ENCODE data around the gene PCSK2.

Gene PCSK2

GRCh38 chr20:17500826-17501225, 274.0 kb downstream of the PCSK2 start:
- in situ Hi-C loops (cut with HindIII; ENCODE audit: low sequenced_read_pairs), result no loop called here

- in situ Hi-C loops (cut with HindIII; ENCODE audit: low sequenced_read_pairs), result no loop called here
These were observed 274.9 kb downstream of the PCSK2 start for GRCh38 chr20:17501701-17502100.

GRCh38 chr20:17502105-17502504, 275.3 kb downstream of the PCSK2 start:
- in situ Hi-C loops (cut with HindIII; ENCODE audit: low sequenced_read_pairs), result no loop called here

DNA sequence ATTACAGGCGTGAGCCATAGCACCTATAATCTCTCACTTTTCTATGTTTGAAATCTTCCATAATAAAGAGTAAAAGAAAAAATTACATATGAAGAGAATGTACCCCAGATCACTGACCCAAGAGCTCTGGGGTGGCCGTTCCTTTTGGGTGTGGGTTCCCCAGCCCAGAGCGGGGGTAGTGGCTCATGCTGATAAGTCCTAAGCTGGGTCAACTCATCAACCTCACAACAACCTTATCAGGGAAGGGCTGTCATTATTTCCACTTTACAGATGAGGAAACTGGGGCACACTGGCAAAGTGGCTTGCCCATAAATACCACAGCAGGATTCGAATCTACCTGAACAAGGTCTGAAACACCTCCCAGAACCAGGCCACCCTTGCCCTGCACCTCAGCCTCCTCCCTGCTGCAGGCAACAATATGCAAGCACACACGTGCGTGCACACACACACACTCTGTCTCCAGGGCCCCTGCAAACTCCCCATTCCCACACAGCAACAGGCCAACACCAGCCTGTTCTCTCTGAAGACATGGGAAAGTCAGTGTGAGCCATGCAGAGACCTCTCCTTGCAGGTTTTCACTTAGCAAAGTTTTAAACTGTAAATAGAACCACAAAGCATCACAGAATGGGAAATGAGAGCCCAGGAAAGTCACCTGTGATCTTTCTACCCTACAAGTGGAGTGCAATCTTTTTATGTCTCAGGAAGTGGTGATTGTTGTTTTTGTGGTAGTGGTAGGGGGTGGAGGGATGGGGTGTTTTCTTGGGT, 276.6 kb downstream of the PCSK2 start:
- in situ Hi-C loops (cut with HindIII; ENCODE audit: low sequenced_read_pairs), result no loop called here

DNA sequence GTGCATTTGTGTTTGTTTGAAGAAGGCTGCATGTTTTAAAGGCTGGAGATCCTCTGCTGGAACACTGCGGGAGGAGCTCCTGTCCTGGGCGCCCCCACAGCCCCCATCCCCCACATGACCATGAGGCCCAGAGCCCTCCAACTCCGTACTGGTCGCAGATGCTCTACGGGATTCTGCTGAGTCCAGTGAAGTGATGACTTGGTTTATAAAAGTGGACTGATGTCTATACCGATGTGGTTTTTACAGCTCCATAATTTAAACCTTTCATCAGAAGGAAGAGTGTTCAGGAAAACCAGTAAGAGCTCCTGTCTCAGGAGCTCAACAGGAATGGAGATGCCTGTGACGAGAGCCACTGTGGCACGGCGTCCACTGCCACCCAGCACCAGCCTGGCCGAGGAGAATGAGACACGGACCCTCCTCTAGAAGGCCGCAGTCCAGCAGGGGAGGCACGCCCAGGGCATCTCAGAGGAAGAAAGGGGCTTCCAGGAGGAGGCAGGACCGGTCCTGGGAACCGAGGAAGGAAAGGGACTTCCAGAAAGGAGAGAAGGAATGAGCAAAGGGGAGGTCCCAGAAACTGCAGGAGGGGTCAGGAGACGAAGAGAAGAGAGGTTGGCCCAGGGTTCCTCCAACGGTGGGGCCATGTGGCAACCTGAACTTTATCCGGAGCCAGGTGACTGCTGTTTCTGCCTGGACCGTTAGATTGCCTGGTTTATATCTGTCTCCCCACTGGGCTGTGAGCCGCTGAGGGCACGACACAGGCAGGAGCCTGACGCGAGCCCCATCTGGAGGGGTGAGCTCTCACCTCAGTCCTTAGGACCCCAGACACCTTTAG, 277.4 kb downstream of the PCSK2 start:
- in situ Hi-C loops (cut with HindIII; ENCODE audit: low sequenced_read_pairs), result no loop called here

DNA sequence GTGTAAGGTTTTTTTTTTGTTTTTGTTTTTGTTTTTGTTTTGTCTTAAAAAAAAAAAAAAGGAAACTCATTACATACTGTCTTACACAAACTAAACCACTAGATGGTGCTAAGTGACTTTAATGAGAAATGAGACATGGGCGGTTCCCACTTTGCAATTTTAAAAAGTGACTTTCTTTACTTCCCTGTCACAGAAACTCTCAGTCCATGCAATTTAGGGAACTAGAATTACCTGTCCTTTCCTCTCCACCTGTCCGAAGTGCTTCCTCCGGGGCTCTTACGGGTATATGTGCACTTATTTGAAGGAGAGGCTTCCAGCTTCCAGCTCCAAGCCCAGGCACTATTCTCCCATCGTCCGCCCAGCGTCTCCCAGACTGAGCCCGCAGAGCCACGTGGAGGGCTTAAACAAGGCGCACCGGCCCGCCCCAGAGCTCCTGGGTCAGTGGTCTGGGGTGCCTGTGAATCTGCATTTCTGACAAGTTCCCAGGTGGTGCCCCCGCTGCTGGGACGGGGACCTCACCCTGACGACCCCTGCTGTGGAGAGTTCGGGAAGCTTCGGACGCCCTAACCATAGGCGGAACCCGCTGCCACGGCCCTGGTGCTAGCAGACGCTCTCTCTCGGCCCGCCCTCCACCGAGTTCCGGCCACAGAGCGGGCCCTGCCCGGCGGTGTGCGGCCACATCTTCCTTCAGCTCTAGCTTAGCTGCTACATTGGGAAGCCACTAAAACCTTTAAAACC, 278.2 kb downstream of the PCSK2 start:
- in situ Hi-C loops (cut with HindIII; ENCODE audit: low sequenced_read_pairs), result no loop called here

DNA sequence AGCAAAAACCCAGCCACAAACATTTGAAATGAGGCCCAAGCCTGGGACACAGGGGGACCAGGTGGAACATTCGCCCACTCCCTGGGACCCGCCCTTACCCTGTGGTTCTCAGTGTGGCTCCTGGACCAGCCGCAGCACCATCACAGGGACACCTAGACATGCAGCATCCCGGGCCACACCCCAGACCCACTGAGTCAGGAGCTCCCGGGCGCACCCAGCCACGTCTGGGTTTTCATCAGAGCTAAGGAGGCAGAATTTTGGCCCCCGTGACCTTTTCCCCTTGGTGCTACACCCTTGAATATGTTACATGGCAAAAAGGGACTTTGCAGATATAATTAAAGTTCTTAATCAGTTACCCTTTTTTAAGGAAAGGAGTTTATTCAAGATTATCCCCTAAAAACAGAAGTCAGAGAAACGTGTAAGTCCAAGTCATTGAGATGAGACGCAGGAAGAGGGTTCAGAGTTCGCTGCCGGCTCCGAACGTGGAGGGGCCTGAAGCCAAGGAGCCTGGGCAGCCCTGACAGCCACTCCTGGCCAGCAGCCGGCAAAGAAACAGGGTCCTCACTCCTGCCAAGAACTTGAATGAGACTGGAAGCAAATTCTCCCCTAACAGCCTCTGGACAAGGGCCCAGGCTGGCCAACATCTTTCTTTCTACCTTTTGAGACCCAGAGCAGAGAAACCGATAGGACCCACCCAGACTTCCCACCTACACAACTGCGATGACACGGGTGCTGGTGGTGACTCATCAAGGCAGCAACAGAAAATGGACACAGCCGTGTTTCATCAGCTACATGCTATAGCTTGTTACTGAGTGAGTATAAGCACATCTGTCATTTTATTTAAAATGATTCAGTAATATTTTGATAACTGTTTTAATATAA, 279.0 kb downstream of the PCSK2 start:
- in situ Hi-C loops (cut with HindIII; ENCODE audit: low sequenced_read_pairs), result no loop called here

GRCh38 chr20:17507032-17507431, 280.2 kb downstream of the PCSK2 start:
- in situ Hi-C loops (cut with HindIII; ENCODE audit: low sequenced_read_pairs), result no loop called here

DNA sequence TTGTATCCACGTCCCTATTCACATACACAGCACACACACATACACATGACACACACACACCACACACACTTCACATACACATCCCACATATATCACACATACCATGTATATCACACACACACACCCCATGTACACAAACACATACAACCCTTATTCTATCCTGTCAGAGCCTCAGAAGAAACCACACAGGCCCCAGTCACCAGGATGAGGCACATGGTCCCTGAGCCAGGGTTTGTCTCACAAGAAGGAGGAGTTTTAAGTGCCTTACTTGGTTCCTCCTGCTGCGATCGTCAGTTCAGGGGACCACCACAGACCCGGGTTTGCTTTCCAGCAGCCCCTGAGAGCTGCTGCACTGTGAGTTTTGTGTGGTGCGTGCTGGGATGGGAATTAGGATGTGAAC, 280.7 kb downstream of the PCSK2 start:
- in situ Hi-C loops (cut with HindIII; ENCODE audit: low sequenced_read_pairs), result no loop called here

DNA sequence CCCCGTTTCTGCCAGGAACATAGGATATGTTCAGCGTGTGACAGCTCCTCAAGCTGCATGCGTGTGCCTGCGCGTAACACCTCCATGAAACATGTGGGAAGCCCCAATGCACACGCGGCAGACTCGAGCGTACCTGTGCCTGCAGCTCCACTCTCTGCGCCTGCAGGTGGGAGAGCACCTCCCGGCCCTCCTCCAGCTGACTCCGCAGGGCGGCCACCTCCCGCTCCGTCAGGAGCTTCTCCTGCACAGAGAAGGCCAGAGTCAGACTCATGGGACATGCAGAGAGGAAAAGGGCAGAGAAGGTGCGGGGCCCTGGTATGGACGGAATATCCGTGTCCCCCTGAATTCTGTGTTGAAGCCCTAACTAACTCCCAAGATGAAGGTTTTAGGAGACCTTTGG, 281.9 kb downstream of the PCSK2 start:
- in situ Hi-C loops (cut with HindIII; ENCODE audit: low sequenced_read_pairs), result no loop called here

GRCh38 chr20:17510548-17510947, 283.7 kb downstream of the PCSK2 start:
- in situ Hi-C loops (cut with HindIII; ENCODE audit: low sequenced_read_pairs), result no loop called here

GRCh38 chr20:17511401-17511800, 284.6 kb downstream of the PCSK2 start:
- in situ Hi-C loops (cut with HindIII; ENCODE audit: low sequenced_read_pairs), result no loop called here

- in situ Hi-C loops (cut with HindIII; ENCODE audit: low sequenced_read_pairs), result no loop called here
These were observed 287.1 kb downstream of the PCSK2 start for GRCh38 chr20:17513939-17514338.

DNA sequence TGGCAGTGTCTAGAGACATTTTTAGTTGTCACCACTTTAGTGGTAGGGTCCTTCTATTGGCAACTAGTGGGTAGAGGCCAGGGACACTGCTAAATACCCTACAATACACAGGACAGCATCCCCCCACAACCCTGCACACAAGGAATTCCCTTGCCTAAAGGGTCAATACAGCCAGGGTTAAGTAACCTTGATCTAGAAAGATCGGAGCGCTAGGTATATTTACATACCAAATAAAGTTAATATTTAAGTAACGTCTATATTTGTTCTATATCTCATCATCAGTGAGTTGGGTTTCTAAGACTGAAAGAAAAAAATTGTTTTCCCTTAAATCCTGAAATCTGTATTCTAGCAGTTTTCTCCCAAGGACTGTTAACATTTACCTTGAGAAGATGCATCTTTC, 288.2 kb downstream of the PCSK2 start:
- in situ Hi-C loops (cut with HindIII; ENCODE audit: low sequenced_read_pairs), result no loop called here

DNA sequence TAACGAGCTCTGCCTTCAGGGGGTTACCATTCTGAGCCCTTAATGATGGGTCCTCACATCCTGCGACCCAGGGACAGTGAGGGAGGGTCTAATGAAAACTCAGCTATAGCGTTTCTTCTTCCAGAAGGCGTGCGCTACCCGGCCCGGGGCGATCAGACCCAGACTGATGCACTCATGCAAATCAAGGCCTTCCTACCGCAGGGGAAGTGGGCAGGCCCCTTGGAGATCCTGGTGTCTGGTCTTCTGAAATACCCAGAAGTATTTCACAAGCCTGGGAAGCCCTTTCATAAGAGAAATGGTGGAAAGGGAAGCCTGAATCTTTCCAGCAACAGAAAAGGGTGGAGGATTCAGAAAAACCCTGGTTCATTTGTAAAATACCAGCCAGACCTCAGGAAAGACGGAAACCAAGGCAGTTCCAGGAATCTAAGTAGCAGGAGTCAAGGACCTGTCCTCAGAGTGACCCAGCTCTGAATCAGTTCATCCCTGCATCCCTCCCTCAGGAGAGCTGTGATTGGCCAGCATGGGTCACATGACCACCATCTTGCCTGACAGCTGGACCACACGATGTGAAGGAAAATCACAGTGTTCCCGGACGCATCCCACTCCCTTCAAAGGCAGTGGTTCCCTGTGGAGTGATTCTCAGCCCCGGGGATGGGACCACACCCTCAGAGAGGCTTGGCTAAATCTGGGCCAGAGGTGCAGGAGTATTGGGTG, 291.7 kb downstream of the PCSK2 start:
- in situ Hi-C loops (cut with HindIII; ENCODE audit: low sequenced_read_pairs), result no loop called here

GRCh38 chr20:17519606-17520285, 292.9 kb downstream of the PCSK2 start:
- in situ Hi-C loops (cut with HindIII; ENCODE audit: low sequenced_read_pairs), result no loop called here

- in situ Hi-C loops (cut with HindIII; ENCODE audit: low sequenced_read_pairs), result no loop called here
These were observed 293.7 kb downstream of the PCSK2 start for GRCh38 chr20:17520583-17520982.

- in situ Hi-C loops (cut with HindIII; ENCODE audit: low sequenced_read_pairs), result no loop called here
These were observed 295.7 kb downstream of the PCSK2 start for GRCh38 chr20:17522528-17522927.

- in situ Hi-C loops (cut with HindIII; ENCODE audit: low sequenced_read_pairs), result no loop called here
These were observed 296.5 kb downstream of the PCSK2 start for GRCh38 chr20:17523326-17523725.
